Sciatic nerve (tissue), 2 donors: Measurements from ENCODE around the gene CGB1. TPM values are rescaled to one million over a fixed set of nuclear protein-coding genes. Genes with fewer than 3 reads are reported as not detected.
"Not testable (repeated sequence)": the region's sequence is repeated elsewhere in the genome, so short reads cannot be mapped to it uniquely, and the experiment has no call there.

Experiments used
- ATAC-seq: fragments of 200-7000 bp; cut with Tn5 transposase; one replicate; pipeline ENCODE4 v1.9.1; 2020; ENCODE audit warnings: mild to moderate bottlenecking, moderate library complexity
- DNase-seq: peaks from one replicate; pipeline ENCODE4 v3.0.0-alpha.2; 2020; ENCODE audit warnings: low spot score
- intact Hi-C: fragments of 100-400 bp; cut with DNase I; formaldehyde crosslinking; loops from one replicate; pipeline ENCODE4 v1.14.2; 2022
- total RNA-seq: library from RNA; stranded (reverse); fragmentation: NEBNext Ultra II Directional; extraction: Animal tissue kit (Norgen Biotek cat#: 25700); gene quantifications from one replicate; pipeline ENCODE4 v1.2.1, GENCODE V29; 2021
- donor health status: DM: no; HTN: no; CAD: no.
- donor health status: DM: no; HTN: no; CAD: no.

CGB1 gene
- total RNA-seq, 1 donor from 2014 or later, result not detected

- no peak for DNase-seq
- ATAC-seq, result no peak
- intact Hi-C loops, result no loop called here
These were observed 24.8 kb upstream of the CGB1 start for GRCh38 chr19:49061445-49061844.

- no peak for ATAC-seq
- no peak for DNase-seq
- intact Hi-C loops, result no loop called here
These were observed 24.3 kb upstream of the CGB1 start for GRCh38 chr19:49061000-49061399.

- no peak for ATAC-seq
- intact Hi-C loops, result no loop called here
- no peak for DNase-seq
These were observed 22.4 kb upstream of the CGB1 start for GRCh38 chr19:49059053-49059452.

GRCh38 chr19:49058562-49058961 is 21.9 kb upstream of the CGB1 start:
- intact Hi-C loops, result no loop called here
- ATAC-seq (no peak), DNase-seq (no peak)

GRCh38 chr19:49057636-49058234 is 21.0 kb upstream of the CGB1 start, which contains the start of gene CGB7:
TSS of gene CGB7 (minus strand) at chr19:49057749. CDS start at chr19:49055375, 2,374 bp downstream.
- peak; percentile 77 for ATAC-seq
- intact Hi-C loops, result no loop called here
- DNase-seq, result peak; percentile 81

- intact Hi-C loops, DNase-seq: not testable (repeated sequence)
- ATAC-seq, result peak; percentile 38
These were observed 20.4 kb upstream of the CGB1 start for GRCh38 chr19:49056902-49057596.

- intact Hi-C loops, result no loop called here
- ATAC-seq, result peak; percentile 82
- peak; percentile 76 for DNase-seq
These were observed 19.6 kb upstream of the CGB1 start for GRCh38 chr19:49056101-49056901.

GRCh38 chr19:49050376-49051033 is 13.8 kb upstream of the CGB1 start:
- DNase-seq, intact Hi-C loops, ATAC-seq: not testable (repeated sequence)

GRCh38 chr19:49049834-49050233 is 13.1 kb upstream of the CGB1 start:
- DNase-seq, ATAC-seq, intact Hi-C loops: not testable (repeated sequence)

- DNase-seq, intact Hi-C loops, ATAC-seq: not testable (repeated sequence)
These were observed 12.3 kb upstream of the CGB1 start, which contains the start of gene CGB8 for GRCh38 chr19:49049011-49049410. TSS of gene CGB8 (minus strand) at chr19:49049111. CDS start at chr19:49048739, 372 bp downstream.

GRCh38 chr19:49043548-49043947 is 6.9 kb upstream of the CGB1 start, which contains the start of gene CGB5:
TSS of gene CGB5 (plus strand) at chr19:49043848. CDS start at chr19:49044210, 362 bp downstream.
- intact Hi-C loops, DNase-seq, ATAC-seq: not testable (repeated sequence)

- intact Hi-C loops, ATAC-seq, DNase-seq: not testable (repeated sequence)
These were observed 6.0 kb upstream of the CGB1 start for GRCh38 chr19:49042666-49043065.

- DNase-seq (no peak), ATAC-seq (no peak)
- intact Hi-C loops, result no loop called here
These were observed 5.5 kb upstream of the CGB1 start for GRCh38 chr19:49042177-49042576.

- DNase-seq, ATAC-seq, intact Hi-C loops: not testable (repeated sequence)
These were observed 3.0 kb upstream of the CGB1 start for GRCh38 chr19:49039736-49040135.

GRCh38 chr19:49038557-49039276 is 2.0 kb upstream of the CGB1 start:
- ATAC-seq, DNase-seq, intact Hi-C loops: not testable (repeated sequence)

GRCh38 chr19:49038111-49038510 is 1.4 kb upstream of the CGB1 start:
- DNase-seq, ATAC-seq, intact Hi-C loops: not testable (repeated sequence)

GRCh38 chr19:49031642-49032301 is 4.9 kb downstream of the CGB1 start, which contains the start of gene CGB2:
TSS of gene CGB2 (plus strand) at chr19:49031890. CDS start at chr19:49032096, 206 bp downstream.
- DNase-seq, ATAC-seq, intact Hi-C loops: not testable (repeated sequence)
